Hepatocyte (in vitro differentiated cells): ENCODE measurements around the gene PAH. TPM values are rescaled to one million over a fixed set of nuclear protein-coding genes. Genes with fewer than 3 reads are reported as not detected.

Source experiments
- DNase-seq: peaks from one replicate; pipeline ENCODE4 v3.0.0-alpha.2; 2016; ENCODE audit warnings: low spot score
- H2AFZ ChIP-seq: fragments of 200-600 bp; sonication (generic); 2 replicates; pipeline ENCODE4 v1.6.0; 2016; ENCODE audit warnings: antibody characterized with exemption, mild to moderate bottlenecking
- H3K27ac ChIP-seq: fragments of 200-600 bp; sonication (generic); 2 replicates; pipeline ENCODE4 v1.5.1; 2016; ENCODE audit warnings: mild to moderate bottlenecking
- H3K27me3 ChIP-seq: fragments of 200-600 bp; sonication (generic); 2 replicates; pipeline ENCODE4 v1.6.1; 2016
- H3K36me3 ChIP-seq: fragments of 200-600 bp; sonication (generic); replicated peaks from 2 replicates; pipeline ENCODE4 v1.5.1; 2016; ENCODE audit warnings: low read depth; ENCODE audit not compliant: insufficient read depth
- H3K4me1 ChIP-seq: fragments of 200-600 bp; sonication (generic); 2 replicates; pipeline ENCODE4 v1.5.1; 2016; ENCODE audit warnings: mild to moderate bottlenecking, moderate library complexity; ENCODE audit not compliant: insufficient read depth
- H3K4me2 ChIP-seq: fragments of 200-600 bp; sonication (generic); 2 replicates; pipeline ENCODE4 v1.6.0; 2016
- H3K4me3 ChIP-seq: fragments of 200-600 bp; sonication (generic); 2 replicates; pipeline ENCODE4 v1.5.1; 2016; ENCODE audit warnings: mild to moderate bottlenecking
- H3K79me2 ChIP-seq: fragments of 200-600 bp; sonication (generic); 2 replicates; pipeline ENCODE4 v1.6.0; 2017; ENCODE audit warnings: mild to moderate bottlenecking
- H3K9me2 ChIP-seq: fragments of 200-600 bp; sonication (generic); replicated peaks from 2 replicates; pipeline ENCODE4 v1.6.0; 2017; ENCODE audit warnings: mild to moderate bottlenecking; ENCODE audit not compliant: insufficient read depth
- H3K9me3 ChIP-seq: fragments of 200-600 bp; sonication (generic); 2 replicates; pipeline ENCODE4 v1.5.1; 2016; ENCODE audit warnings: low read depth, mild to moderate bottlenecking
- H4K20me1 ChIP-seq: fragments of 200-600 bp; sonication (generic); 2 replicates; pipeline ENCODE4 v1.6.0; 2016; ENCODE audit warnings: mild to moderate bottlenecking; ENCODE audit not compliant: insufficient read depth, poor library complexity, severe bottlenecking
- CTCF ChIP-seq: fragments of 200-600 bp; sonication (generic); IDR thresholded peaks from 2 replicates; pipeline ENCODE4 v1.5.1; 2016; ENCODE audit warnings: antibody characterized with exemption, mild to moderate bottlenecking; ENCODE audit not compliant: poor library complexity
- EZH2 ChIP-seq: fragments of 200-600 bp; sonication (generic); IDR thresholded peaks from 2 replicates; pipeline ENCODE4 v1.6.1; 2016; ENCODE audit warnings: antibody characterized with exemption, mild to moderate bottlenecking, borderline replicate concordance
- EZH2phosphoT487 ChIP-seq: fragments of 200-600 bp; sonication (generic); IDR thresholded peaks from one replicate; pipeline ENCODE4 v1.6.1; 2018; ENCODE audit warnings: antibody characterized with exemption, mild to moderate bottlenecking, low read depth, moderate library complexity; ENCODE audit not compliant: unreplicated experiment, severe bottlenecking
- WGBS: methylation state at CpG from one replicate; pipeline ENCODE4 v1.1.6; 2016; ENCODE audit warnings: low lambda C conversion rate; ENCODE audit errors: missing lambda C conversion rate; 5-methylcytosine and 5-hydroxymethylcytosine counted together
- polyA plus RNA-seq: library from polyadenylated mRNA; unstranded; fragments of >200 nt; fragmentation: Nextera tagmentation; extraction: Ambion mirVana; gene quantifications from 2 replicates; pipeline ENCODE4 v1.2.1, GENCODE V29; 2016
- total RNA-seq: library from RNA; depleted of rRNA; stranded (reverse); fragments of >200 nt; gene quantifications from 2 replicates; pipeline ENCODE4 v1.2.3, GENCODE V29; 2014

The PAH gene
- total and polyA plus RNA-seq, 2 experiments from 2014 or later, result 76.1 to 203 TPM

DNA sequence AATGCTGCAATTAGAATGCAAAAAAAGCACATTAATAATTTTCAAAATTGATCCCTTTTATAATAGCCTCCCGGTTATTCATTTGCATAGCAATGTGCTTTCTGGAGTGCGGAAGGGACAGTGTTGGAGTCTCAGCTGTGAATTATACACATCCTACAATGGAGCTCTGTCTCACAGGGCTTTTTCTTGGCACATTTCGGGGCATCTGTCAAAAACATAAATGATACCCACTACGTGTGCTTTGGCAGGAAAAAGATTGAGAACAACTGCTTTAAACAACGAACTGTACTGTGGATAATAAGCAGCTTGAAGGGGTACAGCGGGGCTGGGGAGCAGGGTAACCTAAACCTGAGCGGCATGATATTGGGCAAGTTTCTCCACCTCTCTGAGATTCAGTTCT lies 123.1 kb downstream of the PAH start:
- Histone ChIP-seq H4K20me1 (no peaks in the 10 kb centered on the region), H3K79me2 (no peaks in the 10 kb centered on the region), H3K27me3 (no peaks in the 10 kb centered on the region), H3K4me3 (no peak overlapping the region), H3K36me3 (no peaks in the 10 kb centered on the region), H3K4me1 (no peaks in the 10 kb centered on the region), H2AFZ (no peak overlapping the region), H3K9me2 (no peaks in the 10 kb centered on the region), H3K4me2 (no peak overlapping the region), H3K27ac (no peak overlapping the region), H3K9me3 (no peaks in the 10 kb centered on the region)
- no peak for TF ChIP-seq EZH2
- TF ChIP-seq EZH2phosphoT487, result no peak
- no peak for TF ChIP-seq CTCF
- WGBS, result 87% methylated on average over 7 of the region's 7 CpGs
- DNase-seq, result no peak

Other genes with a start within 250 kb of the PAH start
- gene ASCL1, start 40.4 kb upstream of the PAH start, total RNA-seq, result 1.6 and 1.7 TPM in 2 replicates
- 1.5 TPM in 1 of 2 replicates, not detected in the other for gene ASCL1, start 40.4 kb upstream of the PAH start, polyA plus RNA-seq